Retina (tissue), 1 donor: ENCODE measurements around the gene CNTNAP4.

Experiments used
- DNase-seq: peaks from one replicate; pipeline ENCODE4 v3.0.0-alpha.2; 2016

Gene CNTNAP4

GRCh38 chr16:76276745-76277438, at the start of gene CNTNAP4:
CNTNAP4 (plus strand) TSS chr16:76277401; CDS start chr16:76277663, 262 bp downstream.
- DNase-seq = peak; percentile 87

GRCh38 chr16:76228546-76229146, 48.6 kb upstream of the CNTNAP4 start:
- no peak for DNase-seq

DNA sequence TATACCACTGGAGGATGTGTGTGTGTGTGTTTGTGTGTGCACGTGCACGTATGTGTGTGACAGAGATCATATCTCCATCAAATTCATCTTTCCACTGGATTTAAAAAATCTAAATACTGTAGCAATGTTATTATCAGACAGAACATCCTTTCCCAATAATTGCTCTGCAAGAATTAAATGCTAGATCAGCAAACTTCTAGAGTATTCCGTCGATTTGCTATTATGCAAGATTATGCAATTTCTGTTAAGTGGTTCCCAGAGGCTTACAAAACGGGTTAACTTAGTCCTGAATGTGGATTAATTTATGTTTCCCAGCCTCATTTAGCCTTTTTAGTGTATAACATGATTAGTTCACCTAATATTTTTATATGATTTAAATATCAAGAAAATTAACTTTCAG, 44.5 kb upstream of the CNTNAP4 start:
- DNase-seq = no peak

DNA sequence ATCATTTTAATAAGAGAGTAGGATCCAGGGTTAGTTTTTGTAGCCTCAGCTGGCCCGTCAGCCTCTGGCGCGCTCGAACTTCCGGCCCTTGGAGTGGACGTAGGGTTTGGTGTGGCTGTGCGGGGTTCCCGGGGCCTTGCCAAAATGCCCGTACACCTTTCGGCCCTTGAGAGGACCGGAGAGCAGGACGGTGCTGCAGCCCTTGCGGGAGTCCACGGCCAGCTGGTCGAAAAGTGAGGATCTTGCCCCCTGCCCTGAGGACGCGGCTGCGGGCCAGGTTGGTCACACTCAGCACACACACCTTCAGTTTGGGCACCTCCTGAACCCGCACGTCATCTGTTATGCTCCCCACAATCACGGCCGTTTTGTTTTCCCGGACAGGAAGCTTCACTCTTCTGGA, 42.2 kb upstream of the CNTNAP4 start:
- DNase-seq = no peak

- DNase-seq = no peak
Measured at GRCh38 chr16:76235426-76235825, 41.8 kb upstream of the CNTNAP4 start.

DNA sequence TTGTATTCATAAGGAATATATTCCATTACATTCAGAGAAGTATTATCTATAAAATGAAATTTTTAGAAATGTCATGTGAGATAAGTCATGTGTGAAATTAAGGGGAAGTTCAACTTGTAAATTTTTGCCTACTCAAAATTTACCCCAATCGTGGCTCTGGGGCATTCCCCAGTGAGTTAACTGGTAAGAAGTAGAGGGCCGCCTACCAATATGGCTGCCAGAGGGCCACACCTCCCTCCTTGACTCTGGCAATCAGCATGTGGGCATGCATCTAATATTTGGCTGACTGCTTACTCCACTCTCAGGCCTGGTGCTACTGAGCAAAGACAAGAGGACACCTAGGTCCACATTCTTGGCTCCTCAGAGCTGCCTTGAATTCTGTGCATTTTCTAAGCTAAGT, 39.7 kb upstream of the CNTNAP4 start:
- no peak for DNase-seq

- DNase-seq = no peak
Measured at GRCh38 chr16:76241755-76242154, 35.4 kb upstream of the CNTNAP4 start.

- DNase-seq = no peak
Measured at GRCh38 chr16:76243620-76244019, 33.6 kb upstream of the CNTNAP4 start.

DNA sequence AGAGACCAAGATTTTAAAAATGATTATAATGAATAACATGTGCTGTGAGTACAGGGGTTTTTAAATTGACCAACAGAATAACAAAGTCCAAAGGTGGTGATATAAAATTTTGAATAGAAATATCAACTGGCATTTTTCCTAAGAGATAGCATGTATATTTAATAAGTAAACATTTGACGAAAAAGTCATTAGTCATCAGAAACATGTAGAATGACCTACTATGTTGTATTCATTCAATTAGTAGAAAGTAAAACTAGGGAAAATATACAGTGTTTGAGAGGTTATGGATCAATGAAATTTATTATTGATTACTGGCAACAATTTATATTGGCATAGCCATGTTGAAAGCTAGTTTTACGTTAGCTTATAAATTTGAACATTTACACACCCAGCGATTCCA, 30.6 kb upstream of the CNTNAP4 start:
- DNase-seq = no peak

DNA sequence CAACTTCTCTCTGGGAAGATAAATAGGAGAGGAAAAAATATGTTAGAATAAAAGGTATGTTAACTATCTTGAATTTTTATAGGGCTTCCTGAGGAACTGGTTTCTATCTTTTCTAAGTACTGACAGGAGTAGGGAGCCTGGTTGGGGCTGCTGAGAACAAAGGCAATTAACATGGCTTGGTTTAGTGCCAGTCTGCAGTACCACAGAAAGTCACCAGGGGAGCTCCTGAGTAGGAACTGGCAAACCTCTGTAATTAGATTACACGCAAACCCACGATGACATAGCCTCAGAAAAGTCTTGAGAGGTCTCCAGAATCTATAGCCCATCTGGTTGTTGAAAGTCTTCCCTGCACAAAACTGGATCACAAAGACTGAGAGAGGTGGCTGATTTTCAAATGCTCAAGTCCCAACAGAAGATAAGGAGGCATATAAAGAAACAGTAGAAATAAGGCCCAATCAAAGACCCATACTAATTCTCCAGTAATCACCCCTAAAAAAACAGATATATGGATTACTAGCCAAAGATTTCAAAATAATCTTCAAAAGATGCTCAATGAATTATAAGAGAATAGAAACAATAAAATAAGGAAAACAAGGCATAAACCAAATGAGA, 11.7 kb upstream of the CNTNAP4 start:
- no peak for DNase-seq

GRCh38 chr16:76268824-76269223, 8.4 kb upstream of the CNTNAP4 start:
- no peak for DNase-seq

- DNase-seq = peak; percentile 24
Measured at GRCh38 chr16:76277460-76278030, 344 bp downstream of the CNTNAP4 start.

DNA sequence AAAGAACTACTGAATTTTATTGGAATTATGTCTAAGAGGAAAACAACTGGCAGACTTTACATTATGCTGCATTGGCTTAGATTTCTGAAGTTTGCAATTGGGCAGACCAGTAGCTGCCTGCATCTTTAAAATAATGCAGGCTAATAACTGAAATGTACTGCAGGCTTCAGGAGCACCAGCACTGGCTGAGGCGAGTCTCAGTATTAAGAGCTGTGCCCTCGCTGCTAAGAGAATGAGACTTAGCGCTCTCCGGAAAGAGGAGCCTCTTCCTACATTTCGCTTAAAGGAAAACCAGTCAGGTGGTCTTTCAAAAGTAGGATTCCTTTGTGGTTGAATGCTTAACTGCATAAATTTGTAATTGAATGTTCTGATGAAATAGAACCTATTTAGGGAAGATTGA, 885 bp downstream of the CNTNAP4 start:
- no peak for DNase-seq

- DNase-seq = peak; percentile 44
Measured at GRCh38 chr16:76278980-76279379, 1.8 kb downstream of the CNTNAP4 start.

DNA sequence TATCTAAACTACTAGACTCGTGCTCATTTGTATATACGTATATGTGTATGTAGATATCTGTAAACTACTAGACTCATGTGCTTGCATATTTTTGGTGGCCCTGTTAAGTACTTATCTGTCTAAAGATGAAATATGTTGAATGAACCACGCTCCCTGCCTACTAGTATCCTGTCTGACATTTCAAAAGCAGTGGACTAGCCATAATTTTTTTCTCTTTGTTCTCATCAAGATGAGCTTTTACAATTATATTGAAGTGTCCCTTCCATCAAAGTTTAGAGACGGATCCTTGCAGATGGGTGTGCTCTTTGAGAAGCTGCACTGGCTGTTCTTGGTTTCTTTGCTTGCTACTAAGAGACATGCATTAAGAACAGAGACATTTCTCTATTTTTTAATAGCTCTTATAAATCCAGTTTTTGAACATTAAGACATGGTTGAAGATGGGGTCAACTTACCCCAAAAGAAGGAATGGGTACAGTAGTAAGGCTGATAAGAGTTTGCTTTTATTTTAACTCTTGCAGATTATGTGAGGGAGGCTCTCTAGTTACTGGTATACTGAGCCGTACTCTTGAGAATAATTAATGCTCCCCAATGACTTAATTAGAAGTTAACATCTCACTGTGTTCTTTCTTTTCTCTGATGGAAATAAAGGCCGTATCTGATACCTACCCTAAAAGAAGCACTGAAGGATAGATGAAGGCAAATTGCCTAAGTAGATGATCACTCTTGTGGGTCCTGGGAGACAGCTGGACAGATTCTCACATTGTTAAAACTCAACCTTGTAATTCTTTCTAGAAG, 3.4 kb downstream of the CNTNAP4 start:
- no peak for DNase-seq

- no peak for DNase-seq
Measured at GRCh38 chr16:76287466-76287865, 10.3 kb downstream of the CNTNAP4 start.

GRCh38 chr16:76292218-76292617, 15.0 kb downstream of the CNTNAP4 start:
- DNase-seq = peak; percentile 34

GRCh38 chr16:76293980-76294379, 16.8 kb downstream of the CNTNAP4 start:
- DNase-seq = no peak

DNA sequence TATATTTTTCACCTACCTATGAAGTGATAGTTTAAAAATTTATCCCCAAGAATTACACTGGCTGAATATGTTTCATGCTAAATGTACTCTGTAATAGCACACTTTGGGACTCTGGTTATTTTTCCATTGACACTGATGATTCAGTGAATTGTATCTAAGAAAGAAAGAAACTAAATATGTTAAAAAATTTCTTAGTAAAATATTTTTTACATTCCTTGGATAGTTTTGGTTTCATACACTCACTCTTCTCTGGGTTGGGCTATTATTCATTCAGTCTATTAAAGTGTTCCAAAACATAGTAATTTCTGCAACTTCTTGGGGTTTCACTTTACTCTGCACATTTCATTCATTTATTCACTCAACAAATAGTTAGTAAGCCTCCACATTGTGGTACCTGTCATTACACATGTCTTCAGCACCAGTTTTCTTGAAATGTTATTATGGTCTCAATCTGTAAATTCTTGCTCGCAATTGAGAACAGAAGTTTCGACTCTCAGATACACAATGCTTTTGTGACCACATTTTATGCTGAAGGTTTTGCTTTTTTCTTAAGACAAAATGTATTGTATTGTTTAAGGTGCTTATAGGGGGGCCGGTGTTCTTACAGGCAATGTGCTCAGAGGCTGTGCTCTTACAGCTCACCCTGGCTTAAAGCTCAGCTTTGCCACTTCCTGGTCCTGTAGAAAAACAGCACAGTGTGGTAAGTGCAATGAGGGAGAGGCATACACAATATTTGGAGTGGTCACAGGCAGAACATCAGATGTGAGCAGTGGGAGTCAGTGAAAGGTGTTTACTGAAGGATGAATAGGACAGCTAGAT, 17.4 kb downstream of the CNTNAP4 start:
- no peak for DNase-seq

GRCh38 chr16:76297941-76298340, 20.7 kb downstream of the CNTNAP4 start:
- no peak for DNase-seq

DNA sequence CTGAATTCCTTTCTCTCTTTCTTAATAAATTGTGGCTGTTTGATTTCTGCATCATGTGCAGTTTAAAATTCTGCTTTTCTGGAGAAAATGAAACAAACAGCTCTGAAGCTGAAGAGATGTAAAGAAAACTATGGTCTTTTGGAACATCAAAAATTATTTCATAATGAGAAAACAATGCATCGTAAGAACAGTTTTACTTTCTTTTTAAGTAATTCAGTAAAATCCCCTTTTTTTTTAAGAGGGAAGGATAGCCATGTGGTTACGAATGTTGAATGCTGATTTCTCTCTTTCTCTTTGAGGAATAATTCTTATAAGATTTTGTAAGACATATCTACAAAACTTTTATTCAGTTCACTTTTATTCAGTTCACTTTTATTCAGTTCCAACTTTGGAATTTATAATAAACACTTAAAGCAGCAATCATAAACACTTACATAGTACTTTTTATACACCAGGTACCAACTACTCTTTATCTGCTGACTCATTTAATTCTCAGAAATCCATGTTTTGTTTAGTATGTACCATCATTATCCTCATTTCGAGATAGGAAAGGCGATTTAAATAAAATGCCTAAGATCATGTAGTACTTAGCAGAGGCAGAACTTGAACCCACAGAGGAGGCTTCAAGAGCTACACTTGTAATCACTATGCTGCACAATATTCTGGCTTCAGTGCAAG, 26.6 kb downstream of the CNTNAP4 start:
- no peak for DNase-seq
